ENCODE results near the gene RAB11FIP5.
"Not testable (repeated sequence)": the region's sequence is repeated elsewhere in the genome, so short reads cannot be mapped to it uniquely, and the experiment has no call there.

The RAB11FIP5 gene, protein sequence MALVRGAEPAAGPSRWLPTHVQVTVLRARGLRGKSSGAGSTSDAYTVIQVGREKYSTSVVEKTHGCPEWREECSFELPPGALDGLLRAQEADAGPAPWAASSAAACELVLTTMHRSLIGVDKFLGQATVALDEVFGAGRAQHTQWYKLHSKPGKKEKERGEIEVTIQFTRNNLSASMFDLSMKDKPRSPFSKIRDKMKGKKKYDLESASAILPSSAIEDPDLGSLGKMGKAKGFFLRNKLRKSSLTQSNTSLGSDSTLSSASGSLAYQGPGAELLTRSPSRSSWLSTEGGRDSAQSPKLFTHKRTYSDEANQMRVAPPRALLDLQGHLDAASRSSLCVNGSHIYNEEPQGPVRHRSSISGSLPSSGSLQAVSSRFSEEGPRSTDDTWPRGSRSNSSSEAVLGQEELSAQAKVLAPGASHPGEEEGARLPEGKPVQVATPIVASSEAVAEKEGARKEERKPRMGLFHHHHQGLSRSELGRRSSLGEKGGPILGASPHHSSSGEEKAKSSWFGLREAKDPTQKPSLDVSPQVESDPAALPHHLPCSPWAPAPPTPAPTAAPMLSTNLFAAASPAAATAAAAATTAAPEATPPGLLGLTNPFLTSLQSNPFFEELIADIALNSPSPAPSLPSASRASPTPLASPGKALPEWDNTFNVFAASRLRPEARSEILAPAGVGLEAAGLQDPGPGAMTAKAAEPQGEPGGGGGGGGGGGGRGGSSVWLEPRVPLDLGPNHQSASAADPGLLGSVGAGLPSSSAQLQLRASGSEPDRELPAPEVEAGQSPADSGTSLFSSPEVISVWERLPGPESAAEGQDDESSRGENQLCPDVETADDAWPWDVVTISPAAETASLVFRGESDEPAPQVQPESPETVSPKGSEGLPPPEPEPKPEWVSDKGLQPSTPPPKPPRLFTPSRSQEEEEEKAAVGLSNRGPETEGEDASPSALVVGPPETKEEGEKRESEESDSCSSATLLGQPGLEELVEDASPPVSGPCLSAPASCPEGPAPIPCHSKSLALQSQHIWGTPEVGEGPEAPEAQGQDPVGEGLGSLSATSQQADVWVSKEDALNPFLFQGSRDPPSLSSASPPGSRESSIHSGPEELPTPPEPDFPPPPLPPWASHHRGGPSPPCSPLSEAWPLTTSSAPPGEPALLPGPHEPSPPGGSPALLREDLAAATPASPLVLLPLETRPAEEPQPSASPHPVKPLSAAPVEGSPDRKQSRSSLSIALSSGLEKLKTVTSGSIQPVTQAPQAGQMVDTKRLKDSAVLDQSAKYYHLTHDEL (N-terminal part only)

DNA sequence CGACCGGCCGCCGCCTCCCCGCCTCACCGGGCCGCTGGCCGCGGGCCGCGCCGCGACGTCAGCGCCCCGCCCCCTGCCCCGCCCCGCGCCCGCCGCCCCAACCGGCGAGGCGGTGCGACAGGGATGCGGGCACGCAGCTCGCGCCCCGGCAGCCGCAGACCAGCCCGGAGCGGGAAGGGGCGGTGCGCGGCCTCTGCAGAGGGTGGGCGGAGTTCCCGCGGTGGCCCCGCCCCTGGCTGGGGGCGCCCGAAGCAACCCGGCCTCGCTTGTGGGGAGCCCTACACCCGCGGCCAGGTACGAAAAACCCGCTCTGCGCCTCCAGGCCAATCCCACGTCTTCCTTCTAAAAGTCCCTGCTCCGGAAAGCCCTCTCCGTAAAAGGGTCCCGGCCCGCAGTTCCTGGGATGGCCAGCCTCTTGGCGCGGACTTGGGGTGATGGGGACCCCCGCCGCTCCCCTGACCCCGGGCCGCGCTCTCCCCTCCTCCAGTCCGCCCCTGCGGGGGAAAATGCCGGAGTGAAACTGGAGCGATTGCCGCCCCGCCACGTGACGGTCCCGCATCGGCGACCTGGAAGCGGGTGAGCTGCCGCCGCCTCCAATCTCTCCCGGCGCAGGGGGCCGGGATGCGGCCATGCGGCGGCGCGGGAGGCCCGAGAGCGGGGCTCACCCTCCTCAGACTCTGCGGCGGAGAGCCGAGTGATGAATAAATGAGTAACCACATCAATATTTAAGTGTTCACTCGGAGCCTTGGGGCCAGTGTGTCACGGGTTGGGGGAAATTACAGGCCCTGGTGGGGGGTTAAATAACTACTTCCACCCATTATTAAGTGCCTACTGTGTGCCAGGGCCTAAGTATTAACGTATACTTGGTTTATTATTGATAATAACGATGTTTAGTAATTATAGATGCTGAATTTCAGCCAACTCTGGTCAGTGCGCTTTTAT is at the start of gene RAB11FIP5:
RAB11FIP5 (minus strand) TSS at position 36 of the 942 bp plus-strand sequence. CDS start 171 bp downstream, outside the sequence.
- peak; percentile 86 for FAIRE-seq
- DNase-seq (ENCODE audit: insufficient read length, low spot score), result peak; percentile 77

DNA sequence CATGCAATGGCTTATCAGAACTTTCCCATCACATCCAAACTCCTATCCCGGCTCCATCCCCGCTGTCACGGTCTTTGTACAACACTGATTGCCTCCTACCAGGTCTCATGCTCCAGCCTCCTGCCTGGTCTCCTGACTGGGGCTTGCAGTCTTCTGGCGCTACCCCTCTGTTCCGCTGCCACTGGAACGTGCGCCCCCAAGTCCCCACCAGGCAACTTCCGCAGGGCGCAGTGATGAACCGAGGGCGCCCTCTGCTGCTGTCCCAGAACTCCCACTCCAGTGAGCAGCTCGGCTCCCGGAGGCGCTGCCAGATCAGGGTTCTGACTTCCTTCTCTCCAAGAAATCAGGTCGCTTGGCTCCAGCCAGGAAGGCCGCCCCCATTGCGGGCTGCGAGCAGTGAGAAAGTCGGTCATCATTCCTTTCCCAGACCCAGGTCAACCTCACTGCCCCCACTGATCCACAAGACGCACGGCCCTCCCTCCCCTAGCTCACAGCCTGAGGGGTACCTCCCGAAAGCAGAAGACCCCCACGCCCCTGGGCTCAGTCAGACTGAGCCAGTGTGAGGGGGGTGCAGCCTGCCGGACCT is 43.9 kb upstream of the RAB11FIP5 start:
- DNase-seq (ENCODE audit: insufficient read length, low spot score) (peak; percentile 86), FAIRE-seq (peak; percentile 75)

DNA sequence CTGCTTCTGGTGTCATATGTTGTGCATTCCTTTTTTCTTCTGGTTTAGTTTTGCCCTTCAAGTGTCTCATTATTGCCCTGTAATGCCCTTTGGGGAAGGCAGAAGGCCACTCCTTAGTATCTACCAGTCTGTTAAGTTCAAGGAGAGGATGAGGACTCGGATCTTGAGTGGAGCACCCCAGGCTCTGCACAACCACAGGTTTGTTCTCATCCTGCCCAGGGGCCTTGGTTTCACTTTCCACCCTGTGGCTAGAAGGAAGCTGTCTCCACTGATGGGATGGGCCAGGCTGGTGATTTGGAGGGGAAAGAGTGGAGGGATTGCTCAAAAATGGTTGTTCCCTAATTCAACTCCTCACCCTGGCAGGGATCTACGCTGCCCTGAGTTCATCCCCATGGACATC is 30.2 kb upstream of the RAB11FIP5 start:
- DNase-seq (ENCODE audit: insufficient read length, low spot score) (no peak), FAIRE-seq (peak; percentile 57)

DNA sequence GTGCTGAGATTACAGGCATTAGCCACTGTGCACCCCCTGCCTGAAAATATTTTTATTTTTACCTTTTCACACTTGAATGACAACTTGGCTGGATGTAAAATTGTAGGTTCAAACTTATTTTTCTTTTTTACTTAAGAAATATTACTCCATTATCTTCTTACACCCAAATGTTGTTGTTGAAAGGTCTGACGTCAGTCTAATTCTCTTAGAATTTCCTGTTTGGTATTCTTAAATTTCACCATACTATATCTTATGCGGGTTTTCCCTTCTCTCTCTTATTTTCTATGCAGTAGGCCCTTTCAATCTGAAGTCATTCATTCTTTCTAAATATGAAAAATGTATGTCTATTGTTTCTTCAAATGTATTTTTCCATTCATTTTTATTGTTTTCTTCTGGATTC is 29.1 kb upstream of the RAB11FIP5 start:
- DNase-seq (ENCODE audit: insufficient read length, low spot score) (no peak), FAIRE-seq (no peak)

DNA sequence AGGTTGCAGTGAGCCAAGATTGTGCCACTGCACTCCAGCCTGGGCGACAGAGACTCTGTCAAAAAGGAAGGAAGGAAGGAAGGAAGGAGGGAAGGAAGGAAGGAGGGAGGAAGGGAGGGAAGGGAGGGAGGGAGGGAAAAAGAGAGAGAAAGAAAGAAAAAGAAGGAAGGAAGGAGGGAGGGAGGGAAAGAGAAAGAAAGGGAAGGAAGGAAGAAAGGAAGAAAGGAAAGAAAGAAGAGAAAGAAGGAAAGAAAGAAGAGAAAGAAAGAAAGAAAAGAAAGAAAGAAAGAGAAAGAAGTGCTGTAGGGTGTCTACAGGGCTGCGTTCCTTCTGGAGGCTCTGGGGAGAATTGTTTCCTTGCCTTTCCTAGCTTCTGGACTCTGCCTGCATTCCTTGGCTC is 22.5 kb upstream of the RAB11FIP5 start:
- FAIRE-seq, result no peak
- no peak for DNase-seq (ENCODE audit: insufficient read length, low spot score)

DNA sequence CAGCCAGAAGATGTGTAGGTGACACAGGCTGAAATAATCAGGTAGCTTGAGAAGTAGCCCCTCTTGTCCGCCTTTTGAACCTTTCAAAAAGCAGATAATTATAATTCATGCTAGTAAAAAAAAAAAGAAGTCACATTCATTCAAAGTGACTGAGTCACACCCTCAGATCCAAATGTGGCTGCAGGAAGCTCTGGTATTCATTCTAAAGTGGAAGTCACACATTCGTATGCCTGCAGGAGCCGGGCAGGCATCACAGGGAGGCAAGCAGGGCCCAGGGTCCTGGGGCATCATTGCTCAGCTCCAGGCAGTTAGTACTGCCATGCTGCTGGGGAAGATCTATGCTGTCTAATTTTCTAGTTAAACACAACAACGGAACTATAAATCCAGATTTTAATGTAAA is 21.7 kb upstream of the RAB11FIP5 start:
- no peak for FAIRE-seq
- DNase-seq (ENCODE audit: insufficient read length, low spot score), result no peak

DNA sequence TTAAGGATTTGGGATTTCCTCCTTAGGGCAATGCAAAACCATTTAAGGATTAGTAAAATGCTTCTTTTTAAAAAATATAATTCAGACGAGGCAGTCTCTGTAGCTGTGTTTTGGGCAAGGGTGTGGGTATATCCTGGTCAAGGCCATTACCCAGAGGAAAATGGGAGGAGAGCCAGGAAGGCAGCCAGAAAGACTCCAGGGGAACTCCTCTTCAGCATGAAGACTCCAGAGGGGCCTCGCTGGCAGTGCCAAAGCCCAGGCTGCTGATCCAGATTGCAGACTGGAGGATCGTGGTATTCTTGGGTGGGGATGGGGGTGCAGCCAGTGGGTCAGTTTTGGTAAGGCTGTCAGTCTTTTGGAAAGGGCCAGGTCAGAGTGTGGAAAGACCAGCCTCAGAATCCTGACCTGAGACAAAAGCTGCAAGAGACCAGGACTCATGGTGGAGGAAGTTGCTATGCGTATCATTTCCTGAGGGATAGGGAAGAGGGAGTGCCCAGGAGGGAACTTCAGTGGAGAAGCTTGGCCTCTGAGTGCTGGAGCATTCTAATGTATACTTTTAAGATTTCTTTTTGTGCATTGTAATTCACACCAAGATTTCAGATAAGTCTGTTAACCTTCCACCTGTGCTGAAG is 20.9 kb upstream of the RAB11FIP5 start:
- FAIRE-seq (no peak), DNase-seq (ENCODE audit: insufficient read length, low spot score) (no peak)

DNA sequence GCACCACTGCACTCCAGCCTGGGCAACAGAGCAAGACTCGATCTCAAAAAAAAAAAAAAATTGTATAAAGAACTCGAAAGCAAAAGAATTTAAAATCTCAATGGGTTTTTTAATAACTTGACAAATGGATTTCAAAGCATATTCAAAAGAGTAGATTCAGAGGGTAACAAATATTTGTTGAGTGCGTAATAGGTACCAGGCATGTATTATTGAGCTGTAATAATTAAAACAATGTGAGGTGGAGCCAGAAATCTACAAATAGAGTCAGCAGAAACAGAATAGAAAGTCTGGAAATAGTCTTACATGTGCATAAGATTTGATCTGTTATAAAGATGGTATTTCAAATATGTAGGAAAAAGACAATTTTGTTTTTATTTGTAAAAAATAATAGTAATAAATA is 19.1 kb upstream of the RAB11FIP5 start:
- DNase-seq (ENCODE audit: insufficient read length, low spot score), result no peak
- no peak for FAIRE-seq

DNA sequence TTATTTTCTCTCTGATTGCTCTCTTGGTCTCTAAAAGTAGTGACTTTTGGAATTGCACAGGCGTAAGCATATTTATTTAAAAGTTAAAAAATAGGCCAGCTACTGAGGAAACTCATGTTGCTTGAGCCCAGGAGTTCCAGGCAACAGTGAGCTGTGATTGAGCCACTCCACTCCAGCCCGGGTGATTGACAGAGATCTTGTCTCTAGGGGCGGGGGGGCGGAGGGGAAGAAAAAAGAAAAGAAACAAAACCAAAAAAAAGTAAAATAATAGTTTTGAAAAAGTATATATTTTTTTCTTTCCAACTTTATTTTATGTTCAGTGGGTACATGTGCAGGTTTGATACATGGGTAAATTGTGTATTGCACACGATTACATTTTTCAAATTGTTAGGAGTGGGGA is 18.0 kb upstream of the RAB11FIP5 start:
- FAIRE-seq (no peak), DNase-seq (ENCODE audit: insufficient read length, low spot score) (no peak)

DNA sequence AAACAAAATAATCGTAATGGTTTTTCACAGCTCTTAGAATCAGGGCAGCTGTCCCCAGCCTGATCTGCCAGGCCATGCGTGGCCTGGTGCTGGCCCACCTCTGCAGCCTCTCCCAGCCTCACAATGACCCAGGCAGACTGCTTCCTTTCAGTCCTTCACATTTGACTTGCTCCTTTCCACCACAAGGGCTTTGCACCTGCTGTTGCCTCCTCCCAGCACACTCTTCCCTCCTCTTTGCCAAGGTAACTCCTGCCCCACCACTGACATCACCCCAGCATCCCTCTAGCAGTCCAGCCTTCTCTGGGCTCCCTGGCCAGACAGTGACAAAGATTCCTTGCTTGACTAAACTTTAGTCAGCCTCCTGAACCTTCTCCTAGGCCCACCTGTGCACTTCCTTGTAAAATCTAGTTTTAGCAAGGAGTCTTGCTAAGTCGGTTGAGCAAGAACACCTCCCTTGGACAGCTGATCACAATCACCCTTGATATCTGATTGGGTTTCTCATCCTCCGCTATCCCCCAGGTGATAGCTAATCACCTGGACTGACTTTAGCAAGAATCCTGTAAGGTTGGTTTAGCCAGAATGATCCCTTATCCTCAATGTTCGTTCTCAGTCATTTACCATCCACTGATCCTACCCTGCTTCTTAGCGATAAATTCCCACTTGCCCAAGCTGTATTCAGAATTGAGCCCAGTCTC is 16.2 kb upstream of the RAB11FIP5 start:
- DNase-seq (ENCODE audit: insufficient read length, low spot score) (no peak), FAIRE-seq (peak; percentile 28)

DNA sequence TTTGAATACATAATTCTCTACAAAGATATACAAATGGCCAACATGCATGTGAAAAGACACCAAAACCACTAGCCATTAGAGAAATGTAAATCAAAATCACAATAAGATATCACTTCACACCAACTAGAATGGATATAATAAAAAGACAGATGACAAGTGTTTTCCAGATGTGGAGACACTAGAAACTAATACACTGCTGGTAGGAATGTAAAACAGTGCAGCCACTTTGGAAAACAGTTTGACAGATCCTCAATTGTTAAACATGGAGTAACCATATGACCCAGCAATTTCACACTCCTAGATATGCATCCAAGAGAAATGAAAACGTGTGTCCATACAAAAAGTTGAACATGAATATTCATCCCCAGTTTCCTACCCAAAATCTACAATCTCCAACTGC is 9.8 kb upstream of the RAB11FIP5 start:
- FAIRE-seq (no peak), DNase-seq (ENCODE audit: insufficient read length, low spot score) (no peak)

DNA sequence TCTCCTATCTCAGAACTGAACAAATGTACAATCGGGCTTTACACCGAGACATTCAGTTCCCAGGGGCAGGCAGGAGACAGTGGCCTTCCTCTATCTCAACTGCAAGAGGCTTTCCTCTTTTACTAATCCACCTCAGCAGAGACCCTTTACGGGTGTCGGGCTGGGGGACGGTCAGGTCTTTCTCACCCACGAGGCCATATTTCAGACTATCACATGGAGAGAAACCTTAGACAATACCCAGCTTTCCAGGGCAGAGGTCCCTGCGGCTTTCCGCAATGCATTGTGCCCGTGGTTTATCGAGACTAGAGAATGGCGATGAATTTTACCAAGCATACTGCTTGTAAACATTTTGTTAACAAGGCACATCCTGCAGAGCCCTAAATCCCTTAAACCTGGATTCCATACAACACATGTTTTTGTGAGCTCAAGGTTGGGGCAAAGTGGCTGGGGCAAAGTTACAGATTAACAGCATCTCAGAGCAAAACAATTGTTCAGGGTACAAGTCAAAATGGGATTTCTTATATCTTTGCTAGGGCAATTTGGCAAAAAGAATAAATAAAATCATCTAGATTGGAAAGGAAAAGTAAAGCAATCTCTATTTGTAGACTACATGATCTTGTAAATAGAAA is 7.0 kb upstream of the RAB11FIP5 start:
- not testable (repeated sequence) for FAIRE-seq; DNase-seq (ENCODE audit: insufficient read length, low spot score)

DNA sequence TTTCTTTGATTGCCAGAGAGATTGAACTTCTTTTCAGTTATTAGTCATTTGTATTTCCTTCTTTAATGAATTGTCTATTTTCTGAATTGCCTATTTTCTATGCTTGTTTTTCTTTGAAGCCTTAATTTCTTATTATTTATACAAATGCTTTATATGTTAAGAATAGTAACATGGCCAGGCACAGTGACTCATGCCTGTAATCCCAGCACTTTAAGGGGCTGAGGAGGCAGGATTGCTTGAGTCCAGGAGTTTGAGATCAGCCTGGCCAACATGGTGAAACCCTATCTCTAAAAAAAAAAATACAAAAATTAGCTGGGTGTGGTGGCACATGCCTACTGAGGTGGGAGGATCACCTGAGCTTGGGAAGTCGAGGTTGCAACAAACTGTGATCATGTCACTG is 4.7 kb upstream of the RAB11FIP5 start:
- no peak for DNase-seq (ENCODE audit: insufficient read length, low spot score)
- no peak for FAIRE-seq

DNA sequence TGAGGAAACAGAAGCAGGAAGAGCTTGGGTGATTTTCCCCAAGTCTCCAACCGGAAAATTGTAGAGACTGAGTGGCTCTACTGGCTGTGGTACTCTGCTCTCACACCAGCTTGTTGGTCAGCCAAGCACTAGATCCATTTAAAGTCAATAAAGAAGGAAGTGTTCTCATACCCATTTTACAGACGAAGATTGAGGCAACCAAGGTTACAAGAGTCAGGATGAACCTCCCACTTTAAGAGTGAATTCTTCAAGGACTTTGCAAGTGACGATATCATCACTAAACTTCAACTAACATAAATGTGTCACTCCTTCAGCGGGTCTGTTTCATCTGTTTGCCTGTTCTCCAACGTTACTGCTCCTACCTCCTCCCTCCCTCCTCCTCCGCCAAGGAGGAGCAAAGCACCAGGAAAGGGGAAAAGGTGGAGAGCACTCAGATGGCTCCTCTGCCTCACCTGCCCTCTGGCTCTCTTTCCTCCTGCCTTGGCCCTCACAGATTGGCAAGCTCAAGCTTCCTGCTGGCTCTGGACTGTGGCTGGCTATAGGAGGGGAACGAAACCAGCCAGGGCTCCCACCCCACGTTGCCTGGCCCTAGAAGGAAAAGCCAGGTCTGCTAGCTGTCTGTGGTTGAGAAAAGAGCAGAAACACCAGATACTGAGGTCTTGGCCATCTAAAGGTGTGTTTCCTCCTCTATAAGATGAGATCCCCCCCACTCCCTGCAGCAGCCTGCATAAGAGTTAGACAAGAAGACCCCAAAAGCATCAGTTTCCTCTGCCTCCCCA is 3.6 kb upstream of the RAB11FIP5 start:
- FAIRE-seq (no peak), DNase-seq (ENCODE audit: insufficient read length, low spot score) (no peak)

DNA sequence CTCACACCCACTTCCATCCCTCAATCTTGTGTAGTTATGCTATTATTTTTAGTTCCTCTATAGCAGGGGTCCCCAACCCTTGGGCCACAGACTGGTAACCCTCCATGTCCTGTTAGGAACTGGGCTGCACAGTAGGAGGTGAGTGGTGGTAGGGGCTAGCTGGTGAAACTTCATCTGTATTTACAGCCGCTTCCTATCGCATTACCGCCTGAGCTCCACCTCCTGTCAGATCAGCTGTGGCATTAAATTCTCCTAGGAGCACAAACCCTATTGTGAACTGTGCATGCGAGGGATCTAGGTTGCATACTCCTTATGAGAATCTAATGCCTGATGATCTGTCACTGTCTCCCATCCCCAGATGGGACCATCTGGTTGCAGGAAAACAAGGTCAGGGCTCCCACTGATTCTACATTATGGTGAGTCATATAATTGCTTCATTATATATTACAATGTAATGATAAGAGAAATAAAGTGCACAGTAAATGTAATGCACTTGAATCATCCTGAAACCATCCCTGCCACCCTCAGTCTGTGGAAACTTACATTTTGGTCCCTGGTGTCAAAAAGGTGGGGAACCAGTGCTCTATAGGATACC is 1.6 kb upstream of the RAB11FIP5 start:
- DNase-seq (ENCODE audit: insufficient read length, low spot score) (no peak), FAIRE-seq (no peak)

DNA sequence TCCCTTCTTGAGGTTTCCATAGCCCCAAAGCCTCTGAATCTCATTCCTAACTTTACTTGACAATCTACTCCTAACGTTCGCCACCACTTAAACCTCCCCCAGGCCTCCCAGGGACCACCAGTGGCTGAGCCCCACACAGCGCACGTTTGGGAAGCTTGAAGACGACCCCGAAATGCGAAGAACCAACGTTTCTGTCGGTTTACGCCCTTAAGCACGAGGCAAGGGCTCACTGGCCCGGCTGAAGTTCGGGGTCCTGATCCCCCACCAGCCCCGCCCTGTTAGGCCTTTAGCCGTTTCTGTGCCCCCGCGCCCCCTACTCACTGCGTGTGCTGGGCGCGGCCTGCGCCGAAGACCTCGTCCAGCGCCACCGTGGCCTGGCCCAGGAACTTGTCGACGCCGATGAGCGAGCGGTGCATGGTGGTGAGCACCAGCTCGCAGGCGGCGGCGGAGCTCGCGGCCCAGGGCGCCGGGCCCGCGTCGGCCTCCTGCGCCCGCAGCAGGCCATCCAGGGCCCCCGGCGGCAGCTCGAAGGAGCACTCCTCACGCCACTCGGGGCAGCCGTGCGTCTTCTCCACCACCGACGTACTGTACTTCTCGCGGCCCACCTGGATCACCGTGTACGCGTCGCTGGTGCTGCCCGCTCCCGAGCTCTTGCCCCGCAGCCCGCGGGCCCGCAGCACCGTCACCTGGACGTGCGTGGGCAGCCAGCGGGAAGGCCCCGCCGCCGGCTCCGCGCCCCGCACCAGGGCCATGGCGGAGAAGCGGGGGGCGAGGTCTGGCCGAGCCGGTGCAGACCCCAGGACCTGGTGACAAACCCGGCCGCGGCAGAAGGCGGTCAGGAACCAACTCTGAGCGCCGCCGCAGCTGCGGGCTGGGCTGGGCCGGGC is 479 bp downstream of the RAB11FIP5 start:
- FAIRE-seq (peak; percentile 36), DNase-seq (ENCODE audit: insufficient read length, low spot score) (peak; percentile 38)

Measured in HTR-8/SVneo (cell line).